Sigmoid colon (tissue), 4 donors: Measurements from ENCODE around the gene CHMP1A.

Experiments used
- EP300 ChIP-seq, 4 donors: sonication (generic); formaldehyde crosslinking; IDR thresholded peaks; one replicate each; pipeline ENCODE4 v1.6.1; 2017; ENCODE audit warnings: antibody characterized with exemption in 4 of 4
- POLR2AphosphoS5 ChIP-seq, 4 donors: sonication (generic); formaldehyde crosslinking; IDR thresholded peaks; one replicate each; pipeline ENCODE4 v1.6.1; 2017; ENCODE audit warnings: antibody characterized with exemption in 4 of 4
- TF ChIP-seq, protein P1 (sequence below), 4 experiments: fragments of 450-650 bp in 3 of 4; fragments of 200-600 bp in 1 of 4; IDR thresholded peaks; one replicate each; pipeline ENCODE4 v1.5.1; 2016 to 2019; ENCODE audit warnings: antibody characterized with exemption in 4 of 4, mild to moderate bottlenecking in 3 of 4, moderate library complexity in 2 of 4

GRCh38 chr16:89623511-89624261, 33.8 kb downstream of the CHMP1A start:
- TF ChIP-seq, protein P1, sequence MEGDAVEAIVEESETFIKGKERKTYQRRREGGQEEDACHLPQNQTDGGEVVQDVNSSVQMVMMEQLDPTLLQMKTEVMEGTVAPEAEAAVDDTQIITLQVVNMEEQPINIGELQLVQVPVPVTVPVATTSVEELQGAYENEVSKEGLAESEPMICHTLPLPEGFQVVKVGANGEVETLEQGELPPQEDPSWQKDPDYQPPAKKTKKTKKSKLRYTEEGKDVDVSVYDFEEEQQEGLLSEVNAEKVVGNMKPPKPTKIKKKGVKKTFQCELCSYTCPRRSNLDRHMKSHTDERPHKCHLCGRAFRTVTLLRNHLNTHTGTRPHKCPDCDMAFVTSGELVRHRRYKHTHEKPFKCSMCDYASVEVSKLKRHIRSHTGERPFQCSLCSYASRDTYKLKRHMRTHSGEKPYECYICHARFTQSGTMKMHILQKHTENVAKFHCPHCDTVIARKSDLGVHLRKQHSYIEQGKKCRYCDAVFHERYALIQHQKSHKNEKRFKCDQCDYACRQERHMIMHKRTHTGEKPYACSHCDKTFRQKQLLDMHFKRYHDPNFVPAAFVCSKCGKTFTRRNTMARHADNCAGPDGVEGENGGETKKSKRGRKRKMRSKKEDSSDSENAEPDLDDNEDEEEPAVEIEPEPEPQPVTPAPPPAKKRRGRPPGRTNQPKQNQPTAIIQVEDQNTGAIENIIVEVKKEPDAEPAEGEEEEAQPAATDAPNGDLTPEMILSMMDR (IDR thresholded peaks at IDR 0.05): no peak
- TF ChIP-seq EP300 (IDR thresholded peaks at IDR 0.05): no peak
- no peak for TF ChIP-seq POLR2AphosphoS5 (IDR thresholded peaks at IDR 0.05)
